Activated naive CD4-positive, alpha-beta T cell treated with anti-CD3 and anti-CD28 coated beads, Interleukin-2, amount 50 U/mL, for 72 hours (primary cell): ENCODE results near the gene GLB1L. TPM values are rescaled to one million over a fixed set of nuclear protein-coding genes. Genes with fewer than 3 reads are reported as not detected.
A peak's percentile ranks its signal among the peaks of the same experiment; 100 is the strongest.

ENCODE experiments used
- ATAC-seq, 2 donors: fragments of 150-1000 bp; cut with Tn5 transposase; 2 replicates each; pipeline ENCODE4 v1.10.0; 2021; ENCODE audit warnings: mild to moderate bottlenecking in 2 of 2, moderate library complexity in 2 of 2
- DNase-seq, 2 donors: peaks; one replicate each; pipeline ENCODE4 v3.0.0; 2021 to 2022; ENCODE audit warnings: low spot score in 2 of 2
- H3K27ac Mint-ChIP-seq, 2 donors: one replicate each; pipeline ENCODE4 v1.8.0; 2022; ENCODE audit warnings: mild to moderate bottlenecking in 2 of 2, mixed read lengths in 2 of 2
- H3K36me3 Mint-ChIP-seq, 2 donors: one replicate each; pipeline ENCODE4 v1.8.0; 2022; ENCODE audit warnings: mixed read lengths in 2 of 2
- H3K9me3 Mint-ChIP-seq, 2 donors: one replicate each; pipeline ENCODE4 v1.8.0; 2022; ENCODE audit warnings: mixed read lengths in 2 of 2
- total RNA-seq, 2 donors: library from RNA; stranded (reverse); gene quantifications; one replicate each; pipeline ENCODE4 v1.2.3, GENCODE V29; 2022

The GLB1L gene
- total RNA-seq, 2 donors from 2014 or later, result 2.7 to 6.1 TPM

DNA sequence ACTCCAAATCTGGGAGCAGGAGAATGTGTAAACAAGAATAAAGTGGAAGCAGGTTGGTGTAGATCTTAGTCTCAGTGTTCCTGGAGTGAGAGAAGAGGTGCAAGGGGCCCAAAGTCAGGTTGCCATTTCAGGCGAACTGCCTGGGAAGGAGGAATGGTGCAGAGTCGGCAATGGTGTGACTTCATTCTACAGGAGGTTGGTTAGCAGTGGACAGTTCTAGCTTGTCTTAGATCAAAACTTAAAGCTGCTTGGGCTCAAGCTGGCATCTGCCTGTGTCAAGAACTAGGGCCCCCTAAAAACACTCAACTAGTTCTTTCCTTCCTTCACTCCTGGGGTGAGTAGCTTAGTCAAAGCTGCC lies 3.6 kb upstream of the GLB1L start:
- Mint-ChIP-seq H3K27ac (peak overlapping the region in 1 of 2 donors; percentile 70), H3K9me3 (no peaks in the 10 kb centered on the region), H3K36me3 (peaks cover 39 to 50% of the 10 kb centered on the region in 2 donors)
- no peak for ATAC-seq
- no peak for DNase-seq

DNA sequence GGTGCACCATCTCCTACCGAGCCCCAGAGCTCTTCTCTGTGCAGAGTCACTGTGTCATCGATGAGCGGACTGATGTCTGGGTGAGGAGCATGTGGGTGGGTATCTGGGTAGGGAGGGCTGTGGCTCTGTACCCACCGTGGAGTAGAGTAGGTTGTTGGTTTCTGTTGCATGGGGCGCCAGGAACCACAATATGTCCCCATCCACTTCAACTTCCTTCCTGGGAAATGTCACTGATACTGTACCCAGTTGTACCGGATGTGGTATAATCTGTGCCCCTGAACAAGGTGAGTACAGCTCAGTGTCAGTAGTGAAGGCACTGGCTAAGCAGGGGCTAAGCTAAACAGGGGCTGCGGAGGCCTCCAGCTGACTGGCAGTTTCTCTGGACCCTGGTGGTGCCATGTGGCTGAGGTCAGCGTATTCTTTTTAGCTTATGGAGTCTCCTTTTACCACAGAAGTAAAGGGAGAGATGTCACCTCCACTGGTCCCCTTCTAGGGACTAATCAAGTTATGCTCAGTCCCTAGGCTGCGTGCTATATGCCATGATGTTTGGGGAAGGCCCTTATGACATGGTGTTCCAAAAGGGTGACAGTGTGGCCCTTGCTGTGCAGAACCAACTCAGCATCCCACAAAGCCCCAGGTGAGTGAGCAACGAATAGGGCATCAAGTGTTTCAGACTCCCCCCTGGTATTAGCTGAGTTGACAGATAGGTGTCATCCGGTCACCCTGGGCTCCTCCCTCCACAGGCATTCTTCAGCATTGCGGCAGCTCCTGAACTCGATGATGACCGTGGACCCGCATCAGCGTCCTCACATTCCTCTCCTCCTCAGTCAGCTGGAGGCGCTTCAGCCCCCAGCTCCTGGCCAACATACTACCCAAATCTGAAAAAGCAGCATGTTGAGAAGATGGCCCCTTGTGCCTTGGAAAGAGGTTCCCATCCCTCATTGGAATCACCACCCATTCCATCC lies 2.7 kb upstream of the GLB1L start:
- H3K27ac Mint-ChIP-seq, result peak overlapping the region; percentile 60 to 97
- DNase-seq (peak; percentile 14 to 81), ATAC-seq (peak; percentile 46 to 73)
- H3K9me3 Mint-ChIP-seq, result no peaks in the 10 kb centered on the region
- H3K36me3 Mint-ChIP-seq, result peaks cover 33 to 44% of the 10 kb centered on the region in 2 donors

DNA sequence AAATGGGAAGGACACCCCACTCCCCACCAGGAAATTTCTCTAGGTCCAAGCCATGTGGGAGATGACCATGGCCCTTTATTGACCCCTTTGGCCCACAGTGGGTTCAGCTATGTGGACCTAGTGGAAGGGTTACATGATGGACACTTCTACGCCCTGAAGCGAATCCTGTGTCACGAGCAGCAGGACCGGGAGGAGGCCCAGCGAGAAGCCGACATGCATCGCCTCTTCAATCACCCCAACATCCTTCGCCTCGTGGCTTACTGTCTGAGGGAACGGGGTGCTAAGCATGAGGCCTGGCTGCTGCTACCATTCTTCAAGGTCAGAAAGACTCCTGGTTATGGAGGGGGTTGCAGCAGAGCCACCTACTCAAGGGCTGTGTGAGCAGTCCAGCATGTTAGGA lies 1.3 kb upstream of the GLB1L start:
- DNase-seq (no peak), ATAC-seq (no peak)
- H3K9me3 Mint-ChIP-seq, result no peaks in the 10 kb centered on the region
- H3K36me3 Mint-ChIP-seq, result peaks cover 19 to 30% of the 10 kb centered on the region in 2 donors
- H3K27ac Mint-ChIP-seq, result peak overlapping the region; percentile 92 to 97

DNA sequence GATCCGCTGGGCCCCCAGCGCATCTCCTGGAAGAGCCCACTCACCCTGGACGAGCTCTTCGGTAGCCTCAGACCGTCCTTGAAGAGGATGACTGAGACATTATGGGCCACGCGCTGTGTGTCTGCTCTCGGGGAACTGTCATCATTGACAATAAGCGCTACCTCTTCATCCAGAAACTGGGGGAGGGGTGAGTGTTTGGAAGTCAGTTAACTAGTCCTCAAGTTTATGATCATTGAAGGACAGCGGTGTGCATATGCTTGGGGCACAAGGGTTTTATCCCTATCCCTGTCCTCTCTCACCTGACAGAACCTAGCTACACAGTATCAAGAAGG lies 621 bp upstream of the GLB1L start:
- peak overlapping the region; percentile 97 to 99 for H3K27ac Mint-ChIP-seq
- no peaks in the 10 kb centered on the region for H3K9me3 Mint-ChIP-seq
- DNase-seq (peak in 1 of 2 donors; percentile 27), ATAC-seq (peak in 1 of 2 donors; percentile 2)
- peaks cover 12 to 23% of the 10 kb centered on the region in 2 donors for H3K36me3 Mint-ChIP-seq

DNA sequence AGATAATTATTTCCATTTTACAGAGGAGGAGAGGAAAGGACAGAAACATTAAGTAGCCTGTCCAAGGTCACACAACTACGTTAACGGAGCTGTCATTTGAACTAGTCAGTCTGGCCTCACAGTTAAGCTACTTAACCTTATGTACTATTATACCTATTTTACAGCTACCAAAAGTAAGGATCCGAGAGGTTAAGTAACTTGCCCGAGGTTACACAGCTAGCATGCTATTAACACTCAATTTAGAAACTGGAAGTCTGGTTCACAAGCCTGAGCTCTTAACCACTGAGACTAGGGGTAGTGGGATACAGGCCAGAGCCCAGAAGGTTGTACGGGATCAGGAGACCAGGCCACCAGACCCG lies 476 bp downstream of the GLB1L start:
- Mint-ChIP-seq H3K36me3 (peaks cover under 1 to 12% of the 10 kb centered on the region in 2 donors), H3K27ac (peak overlapping the region; percentile 97 to 99), H3K9me3 (no peaks in the 10 kb centered on the region)
- DNase-seq (no peak), ATAC-seq (no peak)

DNA sequence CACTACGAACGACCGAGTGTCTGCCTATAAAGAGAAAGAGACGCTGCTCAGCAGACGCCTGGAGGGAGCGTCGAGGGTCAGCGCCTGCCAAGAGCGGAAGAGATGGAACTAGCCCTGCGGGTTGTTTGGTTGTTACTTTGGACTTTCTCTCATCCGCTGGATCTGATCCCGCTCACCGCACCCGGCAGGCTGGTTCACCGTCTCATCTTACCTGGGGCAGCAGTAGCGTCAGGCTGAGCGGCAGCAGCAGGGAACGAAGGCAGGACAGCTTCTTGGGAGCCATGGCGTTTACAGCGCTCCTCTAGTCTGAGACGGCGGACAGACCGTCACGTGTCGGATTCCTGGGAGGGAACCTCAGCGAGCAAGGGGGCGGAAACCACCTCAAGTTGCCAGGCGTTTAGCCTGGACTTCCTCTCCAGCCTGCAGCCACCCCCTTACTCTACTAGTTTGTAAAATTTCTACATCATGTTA lies 1.9 kb downstream of the GLB1L start:
- H3K9me3 Mint-ChIP-seq, result no peaks in the 10 kb centered on the region
- peaks cover 0 to 6% of the 10 kb centered on the region in 2 donors for H3K36me3 Mint-ChIP-seq
- no peak for ATAC-seq
- H3K27ac Mint-ChIP-seq, result no peak overlapping the region
- no peak for DNase-seq

DNA sequence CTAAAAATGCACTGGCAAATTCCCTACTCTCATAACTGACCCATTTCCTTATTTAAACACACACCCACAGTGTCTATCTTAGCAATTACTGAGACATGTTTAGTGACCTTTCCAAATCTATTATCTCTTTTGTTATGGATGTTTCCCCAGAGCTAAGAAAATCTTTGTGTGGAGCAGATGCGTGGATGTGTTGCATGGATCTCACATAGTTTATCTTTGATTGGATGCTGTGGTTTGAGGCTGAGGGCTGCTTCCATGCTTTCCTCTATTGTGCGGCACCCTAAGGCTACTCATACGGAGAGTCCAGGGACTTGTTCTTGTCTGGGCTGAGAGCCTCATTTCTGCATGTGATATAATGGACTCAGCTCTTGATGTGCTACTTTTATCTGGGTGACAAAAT lies 10.9 kb downstream of the GLB1L start:
- ATAC-seq (no peak), DNase-seq (no peak)
- Mint-ChIP-seq H3K27ac (peak overlapping the region; percentile 13 to 60), H3K36me3 (peaks cover 48 to 66% of the 10 kb centered on the region in 2 donors), H3K9me3 (no peaks in the 10 kb centered on the region)

DNA sequence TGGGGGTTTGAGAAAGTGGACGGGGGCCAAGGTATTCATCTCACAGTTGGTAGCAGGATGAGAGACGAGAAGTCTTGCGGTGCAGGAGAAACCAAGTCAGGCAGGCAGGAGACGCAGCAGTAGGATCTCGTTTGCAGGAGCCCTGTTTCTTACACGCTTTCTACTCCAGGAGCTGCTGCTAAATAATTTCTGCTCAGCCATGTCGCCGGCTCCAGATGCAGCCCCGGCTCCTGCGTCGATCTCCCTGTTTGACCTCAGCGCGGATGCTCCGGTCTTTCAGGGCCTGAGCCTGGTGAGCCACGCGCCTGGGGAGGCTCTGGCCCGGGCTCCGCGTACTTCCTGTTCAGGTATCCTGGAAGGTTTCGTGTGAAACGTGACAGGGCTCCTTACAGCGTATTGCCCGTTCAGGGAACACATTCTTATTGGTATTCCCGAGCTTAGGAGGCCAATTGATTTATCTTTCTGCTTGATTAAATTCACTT lies 15.1 kb downstream of the GLB1L start:
- Mint-ChIP-seq H3K9me3 (no peaks in the 10 kb centered on the region), H3K27ac (peak overlapping the region; percentile 93 to 95), H3K36me3 (peaks cover 39 to 70% of the 10 kb centered on the region in 2 donors)
- ATAC-seq, result peak; percentile 14 to 47
- peak; percentile 56 to 64 for DNase-seq

DNA sequence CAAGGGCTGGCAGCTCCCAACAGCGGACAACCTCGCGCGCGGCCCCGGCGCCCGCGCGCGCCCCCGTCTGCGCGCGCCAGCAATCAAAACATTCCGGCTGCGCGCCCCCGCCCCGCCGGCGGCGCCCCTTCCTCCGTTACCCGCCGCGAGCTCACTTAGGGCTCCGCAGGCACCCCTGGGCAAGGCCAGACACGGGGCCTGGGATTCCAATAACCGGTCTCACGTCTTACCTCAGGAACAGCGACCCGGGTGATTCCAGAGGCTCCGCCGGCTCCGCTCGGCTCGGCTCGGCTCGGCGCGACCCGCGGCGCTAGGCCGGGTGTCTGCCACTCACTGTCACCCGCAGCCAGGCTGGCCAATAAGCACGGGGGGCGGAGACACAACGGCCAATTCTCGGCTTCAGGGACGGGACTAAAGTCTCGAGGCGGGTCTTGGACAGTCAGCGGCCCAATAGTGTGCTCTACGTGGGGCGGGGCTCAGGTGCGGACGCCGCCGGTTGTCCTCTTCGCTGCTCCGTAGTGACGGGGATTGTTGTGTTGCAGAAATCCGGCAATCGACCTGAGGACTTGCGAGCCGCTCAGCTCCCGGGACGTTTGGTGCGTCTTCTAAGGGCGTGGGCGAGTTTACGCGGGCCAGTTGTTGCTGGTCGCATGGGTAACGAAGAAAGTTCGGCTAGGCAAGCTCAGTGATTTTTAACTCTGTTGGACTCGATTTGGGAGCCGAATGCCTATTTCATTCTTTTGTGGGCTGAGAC lies 15.8 kb downstream of the GLB1L start, which contains the start of the genes ANKZF1 and ATG9A:
TSS of gene ANKZF1 (plus strand) at position 502 of the 754 bp plus-strand sequence. CDS start 452 bp downstream, outside the sequence.
TSS of gene ATG9A (minus strand) at position 332 of the 754 bp plus-strand sequence. CDS start 1,612 bp downstream, outside the sequence.
- peaks cover 41 to 73% of the 10 kb centered on the region in 2 donors for H3K36me3 Mint-ChIP-seq
- peak; percentile 97 to 98 for ATAC-seq
- no peaks in the 10 kb centered on the region for H3K9me3 Mint-ChIP-seq
- peak; percentile 98 to 99 for DNase-seq
- peak within 1 kb of the TSS; percentile 93 to 95 for H3K27ac Mint-ChIP-seq

DNA sequence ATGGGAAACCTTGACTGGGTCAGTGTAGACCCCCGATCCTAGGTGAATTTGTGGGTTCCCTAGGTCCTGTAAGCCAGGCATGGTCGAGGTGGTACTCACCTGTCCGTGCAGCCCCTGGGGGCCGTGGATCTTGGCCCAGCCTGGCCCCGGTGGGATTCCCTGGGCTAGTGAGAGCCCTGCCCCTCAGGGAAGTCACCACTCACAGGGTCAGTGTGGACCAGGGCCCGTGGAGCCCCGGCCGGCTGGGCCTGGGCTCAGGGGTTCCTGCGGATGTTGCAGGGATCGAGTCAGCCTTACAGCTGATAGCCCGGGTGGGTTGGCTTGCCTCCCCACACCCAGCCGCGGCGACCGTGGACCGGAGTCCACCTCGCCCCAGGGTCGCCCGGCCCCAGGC lies 16.3 kb downstream of the GLB1L start:
- no peak for DNase-seq
- ATAC-seq, result no peak
- no peaks in the 10 kb centered on the region for H3K9me3 Mint-ChIP-seq
- peak overlapping the region; percentile 68 to 93 for H3K27ac Mint-ChIP-seq
- H3K36me3 Mint-ChIP-seq, result peaks cover 41 to 69% of the 10 kb centered on the region in 2 donors

DNA sequence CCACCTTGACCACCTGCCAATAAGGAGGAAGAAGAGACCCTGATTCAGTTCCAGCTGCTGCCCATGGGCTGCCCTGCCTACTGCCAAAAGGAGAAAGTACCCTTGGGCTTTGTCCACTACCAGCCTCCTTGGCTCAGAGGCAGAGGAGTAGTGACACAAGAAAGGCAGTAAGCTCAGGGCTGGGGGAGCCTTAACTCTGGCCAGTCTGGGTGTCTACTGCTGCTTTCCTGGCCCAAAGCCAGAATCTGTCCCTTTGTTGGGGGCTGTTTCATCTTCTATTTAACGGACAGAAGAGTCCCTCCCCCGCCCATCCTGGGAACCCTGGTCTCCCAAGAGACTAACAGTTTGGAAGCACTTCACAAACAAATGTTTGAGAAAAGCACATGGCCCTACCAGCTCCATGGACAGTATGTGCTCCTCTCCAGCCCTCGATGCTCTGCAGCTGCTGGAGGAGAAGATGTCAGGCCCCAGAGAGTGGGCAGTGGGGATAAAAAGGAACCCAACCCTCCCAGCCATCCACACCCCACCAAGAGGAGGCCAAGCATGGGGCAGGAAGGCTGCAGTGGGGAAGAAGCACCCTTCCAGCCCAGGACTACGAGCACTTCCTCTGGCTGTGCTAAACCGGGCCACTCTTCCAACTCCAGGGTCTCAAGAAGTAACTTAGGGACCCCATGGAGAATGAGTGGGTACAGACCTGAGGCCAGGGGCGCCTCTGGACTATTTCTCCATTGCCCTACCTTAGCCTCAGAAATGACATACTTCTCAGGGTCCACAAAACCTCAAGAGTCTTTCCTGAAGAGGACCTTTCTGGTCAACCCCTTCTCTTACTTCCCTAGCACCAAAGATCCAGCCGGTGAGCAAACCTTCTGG lies 17.0 kb downstream of the GLB1L start:
- no peak for DNase-seq
- ATAC-seq, result no peak
- Mint-ChIP-seq H3K9me3 (no peaks in the 10 kb centered on the region), H3K27ac (peak overlapping the region; percentile 68 to 93), H3K36me3 (peaks cover 42 to 64% of the 10 kb centered on the region in 2 donors)

DNA sequence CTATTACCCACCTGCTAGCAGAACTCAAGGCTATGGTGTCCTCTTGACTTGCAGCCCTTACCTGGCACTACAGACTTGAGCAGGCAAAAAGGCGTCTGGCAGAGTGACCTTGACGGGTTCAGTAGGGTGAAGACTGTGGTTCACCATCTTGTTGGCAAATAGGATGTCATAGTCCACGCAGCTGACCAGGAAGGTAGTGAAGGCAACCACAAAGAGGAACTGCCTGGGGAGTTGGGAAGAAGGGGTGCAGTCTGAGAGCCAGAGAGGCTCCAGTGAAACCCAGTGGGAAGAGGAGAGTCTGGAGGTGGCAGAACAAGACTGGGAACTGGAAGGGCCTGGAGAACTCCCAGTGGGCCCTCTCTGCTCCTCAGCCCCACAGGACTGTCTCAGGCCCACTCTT lies 19.9 kb downstream of the GLB1L start:
- no peak for ATAC-seq
- Mint-ChIP-seq H3K36me3 (peaks cover 34% of the 10 kb centered on the region in 2 donors), H3K27ac (peak overlapping the region in 1 of 2 donors; percentile 10), H3K9me3 (no peaks in the 10 kb centered on the region)
- no peak for DNase-seq

DNA sequence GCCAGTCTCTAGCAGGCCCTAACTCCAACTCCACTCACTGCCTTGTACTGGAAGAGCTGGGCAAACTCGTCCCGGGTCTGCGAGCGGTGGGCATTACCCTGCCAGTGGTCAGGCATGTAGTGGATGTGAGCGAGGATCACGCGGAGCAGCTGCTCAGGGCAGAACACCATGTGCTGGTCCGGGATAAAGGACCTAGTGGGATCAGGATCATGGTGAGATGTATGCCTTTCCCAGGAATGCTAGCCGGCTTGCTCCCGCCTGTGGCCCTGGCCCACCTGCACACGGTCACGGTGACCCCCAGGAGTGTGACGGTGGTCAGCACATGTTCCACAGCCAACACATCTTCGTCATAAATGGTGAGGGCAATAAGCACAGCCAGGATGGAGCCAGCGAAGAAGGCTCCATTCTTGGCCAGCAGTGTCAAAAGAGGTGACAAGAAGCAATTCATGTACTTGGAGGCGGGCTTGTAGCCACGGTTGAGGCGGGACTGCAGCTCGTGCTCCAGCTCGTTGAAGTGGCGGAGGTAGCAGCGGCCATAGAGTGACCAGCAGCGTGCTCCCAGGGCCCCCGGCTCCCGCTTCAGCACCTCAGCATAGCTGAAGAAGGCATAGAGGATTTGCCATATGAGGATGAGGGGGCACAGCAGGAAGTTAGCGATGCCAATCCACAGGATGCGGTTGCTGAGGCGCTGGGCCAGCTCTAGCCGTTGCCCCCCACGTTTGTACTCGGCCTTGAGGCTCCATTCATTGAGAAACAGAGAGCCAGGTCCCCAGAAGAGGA lies 21.2 kb downstream of the GLB1L start:
- Mint-ChIP-seq H3K36me3 (peaks cover 29% of the 10 kb centered on the region in 2 donors), H3K27ac (no peak overlapping the region), H3K9me3 (no peaks in the 10 kb centered on the region)
- ATAC-seq, result no peak
- DNase-seq, result no peak

DNA sequence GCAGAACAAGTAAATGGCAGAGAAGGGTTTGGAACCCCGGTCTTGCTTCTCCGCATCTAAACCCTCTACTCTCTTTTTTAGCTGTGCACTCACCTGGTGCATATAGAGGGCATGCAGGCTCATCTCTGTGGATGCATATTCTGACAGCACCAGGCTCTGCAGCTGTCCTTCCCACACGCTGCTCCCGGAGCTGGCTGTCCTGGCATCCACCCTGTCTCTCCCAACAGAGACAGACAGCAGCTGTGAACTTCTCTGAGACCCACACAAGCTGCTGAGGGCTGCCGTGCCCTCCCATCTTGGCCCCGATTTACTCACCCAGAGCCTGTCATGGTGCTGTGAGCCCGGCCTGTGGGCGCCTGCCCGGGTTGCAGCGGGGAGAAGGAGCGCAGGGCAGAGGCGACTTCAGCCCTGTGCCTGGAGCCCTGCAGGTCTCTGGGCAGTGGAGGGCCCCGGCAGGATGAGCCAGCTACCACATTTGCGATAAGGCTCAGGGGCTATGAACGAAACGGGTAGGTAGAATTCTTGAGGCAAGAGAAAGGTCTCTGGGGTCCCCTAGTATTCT lies 23.2 kb downstream of the GLB1L start:
- no peak overlapping the region for H3K27ac Mint-ChIP-seq
- DNase-seq (no peak), ATAC-seq (no peak)
- H3K9me3 Mint-ChIP-seq, result no peaks in the 10 kb centered on the region
- peaks cover 23 to 29% of the 10 kb centered on the region in 2 donors for H3K36me3 Mint-ChIP-seq
